CD8-positive, alpha-beta memory T cell (primary cell): ENCODE results near the gene IRF2. TPM values are rescaled to one million over a fixed set of nuclear protein-coding genes. Genes with fewer than 3 reads are reported as not detected.
A peak's percentile ranks its signal among the peaks of the same experiment; 100 is the strongest.

Experiments
- CTCF ChIA-PET: fragments of 350-600 bp; sonication (Branson Sonifier 250); formaldehyde crosslinking; loops from one replicate; lab custom pipeline; 2021; ENCODE audit warnings: antibody characterized with exemption; lab: Charles Lee
- POLR2A ChIA-PET: fragments of 350-600 bp; sonication (Branson Sonifier 250); formaldehyde crosslinking; loops from one replicate; lab custom pipeline; 2021; ENCODE audit warnings: antibody characterized with exemption; lab: Charles Lee
- DNase-seq, 5 donors: peaks; one replicate each; pipeline versions ENCODE4 v3.0.0 to v3.0.0-alpha.2; 2020 to 2022; ENCODE audit warnings: mixed read lengths in 1 of 5
- H3K27ac ChIP-seq: one replicate; pipeline ENCODE4 v1.7.0; 2013; ENCODE audit warnings: low read depth, mild to moderate bottlenecking, low read length, moderate library complexity
- H3K27me3 ChIP-seq: 2 replicates; pipeline ENCODE4 v1.7.0; 2013; ENCODE audit warnings: low read length, mild to moderate bottlenecking; ENCODE audit not compliant: insufficient read depth, poor library complexity, severe bottlenecking
- H3K36me3 ChIP-seq: 2 replicates; pipeline ENCODE4 v1.7.0; 2013; ENCODE audit warnings: mild to moderate bottlenecking, low read length, moderate library complexity; ENCODE audit not compliant: insufficient read depth
- H3K4me1 ChIP-seq: 2 replicates; pipeline ENCODE4 v1.7.0; 2013; ENCODE audit warnings: mild to moderate bottlenecking, low read length, moderate library complexity; ENCODE audit not compliant: insufficient read depth
- H3K4me3 ChIP-seq: 2 replicates; pipeline ENCODE4 v1.7.0; 2013; ENCODE audit warnings: mild to moderate bottlenecking, low read length
- H3K9me3 ChIP-seq: 2 replicates; pipeline ENCODE4 v1.7.0; 2013; ENCODE audit warnings: mild to moderate bottlenecking, low read length
- H3K27ac Mint-ChIP-seq, 8 donors: one replicate each; pipeline ENCODE4 v1.8.0; 2020 to 2021; ENCODE audit warnings: mixed read lengths in 8 of 8, mild to moderate bottlenecking in 6 of 8, inconsistent platforms in 3 of 8, moderate library complexity in 3 of 8
- H3K27me3 Mint-ChIP-seq, 2 donors: one replicate each; pipeline ENCODE4 v1.8.0; 2020 to 2021; ENCODE audit warnings: mixed read lengths in 2 of 2, mild to moderate bottlenecking in 1 of 2, moderate library complexity in 1 of 2
- H3K36me3 Mint-ChIP-seq, 3 donors: one replicate each; pipeline ENCODE4 v1.8.0; 2020 to 2021; ENCODE audit warnings: mixed read lengths in 3 of 3, inconsistent platforms in 1 of 3, mild to moderate bottlenecking in 1 of 3
- H3K4me1 Mint-ChIP-seq, 3 donors: one replicate each; pipeline ENCODE4 v1.8.0; 2020 to 2021; ENCODE audit warnings: mixed read lengths in 3 of 3, inconsistent platforms in 1 of 3, mild to moderate bottlenecking in 1 of 3
- H3K4me3 Mint-ChIP-seq, 7 donors: one replicate each; pipeline ENCODE4 v1.8.0; 2020 to 2021; ENCODE audit warnings: mixed read lengths in 7 of 7, mild to moderate bottlenecking in 6 of 7, moderate library complexity in 4 of 7, inconsistent platforms in 2 of 7
- H3K9me3 Mint-ChIP-seq, 5 donors: one replicate each; pipeline ENCODE4 v1.8.0; 2020 to 2022; ENCODE audit warnings: mixed read lengths in 5 of 5, mild to moderate bottlenecking in 3 of 5, moderate library complexity in 2 of 5, inconsistent platforms in 1 of 5
- polyA plus RNA-seq: library from polyadenylated mRNA; unstranded; fragments of 300-500 nt; fragmentation: Illumina TruSeq; gene quantifications from one replicate; pipeline ENCODE4 v1.2.3, GENCODE V29; 2021
- total RNA-seq, 2 experiments: library from RNA; stranded (reverse); gene quantifications; one replicate each; pipeline ENCODE4 v1.2.3, GENCODE V29; 2021

IRF2 gene
- total and polyA plus RNA-seq, 3 experiments from 2014 or later, result 44.1 to 79.3 (median 44.3) TPM

DNA sequence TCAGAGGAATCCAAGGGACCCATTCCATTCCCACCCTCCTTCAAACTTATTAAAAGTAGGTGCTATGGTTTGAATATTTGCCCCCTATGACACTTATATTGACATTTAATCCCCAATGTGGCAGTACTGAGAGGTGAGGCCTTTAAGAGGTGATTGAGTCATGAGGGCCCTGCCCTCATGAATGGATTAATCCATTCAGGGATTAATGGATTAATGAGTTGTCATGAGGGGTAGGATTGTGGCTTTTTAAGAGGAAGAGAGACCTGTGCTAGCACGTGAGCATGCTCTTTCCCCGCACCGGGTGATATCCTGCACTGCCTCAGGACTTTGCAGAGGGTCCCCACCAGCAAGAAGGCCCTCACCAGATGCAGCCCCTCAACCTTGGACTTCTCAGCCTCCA, 50.1 kb downstream of the IRF2 start:
- POLR2A ChIA-PET, result no interaction called here
- DNase-seq, result no peak
- H3K27ac Mint-ChIP-seq, result peak overlapping the region in 5 of 8 donors; percentile 29 to 95 (median 79)

DNA sequence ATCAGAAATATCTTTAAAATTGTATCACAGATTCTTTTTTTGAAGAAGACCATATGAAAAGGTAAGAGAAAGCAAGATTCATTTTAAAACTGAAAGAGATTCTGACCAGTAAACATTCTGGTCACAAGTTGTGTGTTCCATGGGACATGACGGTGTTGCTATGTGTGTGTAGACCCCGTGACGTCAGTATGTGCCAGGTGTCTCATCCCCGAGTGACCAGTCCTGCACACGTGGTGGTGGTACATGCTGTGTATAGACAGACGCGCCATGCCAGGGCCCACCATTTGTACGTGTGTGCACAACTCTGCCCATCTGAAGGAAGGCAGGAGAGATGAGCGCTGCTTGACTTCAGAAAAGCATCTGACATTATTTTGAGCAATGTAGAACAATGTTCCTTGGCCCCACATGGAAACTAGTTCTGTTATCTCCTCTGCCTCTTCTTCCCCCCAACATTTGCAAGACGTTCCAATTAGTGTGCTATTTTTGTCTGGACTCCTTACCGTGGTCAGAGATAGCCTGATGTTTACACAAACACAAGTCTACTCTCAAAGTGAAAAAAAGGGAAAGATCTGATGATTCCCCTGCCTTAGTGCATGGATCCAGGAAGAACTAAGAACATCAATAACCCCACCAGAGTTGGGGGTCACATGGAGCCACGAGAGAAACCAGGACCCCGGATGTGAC, 51.2 kb downstream of the IRF2 start:
- H3K4me3 Mint-ChIP-seq, result no peak overlapping the region
- Histone ChIP-seq H3K36me3 (peaks cover 28% of the 10 kb centered on the region), H3K4me3 (no peak overlapping the region), H3K27ac (no peak overlapping the region), H3K27me3 (no peaks in the 10 kb centered on the region), H3K4me1 (peaks cover 39% of the 10 kb centered on the region), H3K9me3 (no peaks in the 10 kb centered on the region)
- DNase-seq, result no peak
- H3K27ac Mint-ChIP-seq, result peak overlapping the region; percentile 5 to 95 (median 79)
- CTCF ChIA-PET, result no interaction called here
- POLR2A ChIA-PET, result no interaction called here
- peaks cover 69 to 97% (median 88%) of the 10 kb centered on the region in 3 donors for H3K4me1 Mint-ChIP-seq
- peaks cover 8 to 77% (median 25%) of the 10 kb centered on the region in 3 donors for H3K36me3 Mint-ChIP-seq
- peaks cover 0 to 6% (median 0%) of the 10 kb centered on the region in 5 donors for H3K9me3 Mint-ChIP-seq
- H3K27me3 Mint-ChIP-seq, result no peaks in the 10 kb centered on the region

More for the DNA sequence above, 50.1 kb downstream of the IRF2 start:
- no peak overlapping the region for H3K27ac ChIP-seq
- H3K27me3 ChIP-seq, result no peaks in the 10 kb centered on the region
- no peak overlapping the region for H3K4me3 Mint-ChIP-seq
- no peaks in the 10 kb centered on the region for H3K9me3 ChIP-seq
- H3K4me3 ChIP-seq, result no peak overlapping the region
- H3K4me1 ChIP-seq, result peaks cover 29% of the 10 kb centered on the region
- no peaks in the 10 kb centered on the region for H3K27me3 Mint-ChIP-seq
- peaks cover 8 to 74% (median 20%) of the 10 kb centered on the region in 3 donors for H3K36me3 Mint-ChIP-seq
- H3K4me1 Mint-ChIP-seq, result peaks cover 63 to 92% (median 81%) of the 10 kb centered on the region in 3 donors
- CTCF ChIA-PET, result no interaction called here
- H3K9me3 Mint-ChIP-seq, result peaks cover 0 to 6% (median 0%) of the 10 kb centered on the region in 5 donors
- H3K36me3 ChIP-seq, result peaks cover 22% of the 10 kb centered on the region

DNA sequence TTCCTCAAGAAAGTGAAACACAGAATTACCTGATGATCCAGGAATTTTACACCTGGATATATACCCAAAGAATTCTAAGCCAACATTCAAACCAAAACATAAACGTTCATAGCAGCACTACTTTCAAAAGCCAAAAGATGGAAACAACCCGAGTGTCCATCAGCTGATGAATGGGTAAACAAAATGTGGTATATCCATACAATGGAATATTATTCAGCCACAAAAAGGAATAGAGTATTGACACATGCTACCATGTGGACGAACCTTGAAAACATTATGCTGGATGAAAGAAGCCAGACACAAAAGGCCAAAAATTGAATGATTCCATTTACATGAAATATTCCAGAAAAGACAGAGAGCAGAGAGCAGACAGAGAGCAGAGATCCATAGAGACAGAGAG, 52.0 kb downstream of the IRF2 start:
- Histone ChIP-seq H3K4me3 (no peak overlapping the region), H3K9me3 (no peaks in the 10 kb centered on the region), H3K36me3 (peaks cover 30% of the 10 kb centered on the region), H3K4me1 (peaks cover 47% of the 10 kb centered on the region), H3K27ac (no peak overlapping the region), H3K27me3 (no peaks in the 10 kb centered on the region)
- H3K27me3 Mint-ChIP-seq, result no peaks in the 10 kb centered on the region
- peak overlapping the region; percentile 62 to 95 (median 90) for H3K27ac Mint-ChIP-seq
- ChIA-PET CTCF (no interaction called here), POLR2A (interaction anchor here (0.7 kb wide), 1 partner anchor 158 kb away, joined by 3 read pairs; no protein-coding TSS in a partner anchor)
- DNase-seq, result no peak
- peak overlapping the region in 4 of 7 donors; percentile 65 to 81 (median 78) for H3K4me3 Mint-ChIP-seq
- H3K4me1 Mint-ChIP-seq, result peaks cover 71 to 98% (median 88%) of the 10 kb centered on the region in 3 donors
- H3K9me3 Mint-ChIP-seq, result peaks cover 0 to 6% (median 0%) of the 10 kb centered on the region in 5 donors
- peaks cover 8 to 76% (median 25%) of the 10 kb centered on the region in 3 donors for H3K36me3 Mint-ChIP-seq

DNA sequence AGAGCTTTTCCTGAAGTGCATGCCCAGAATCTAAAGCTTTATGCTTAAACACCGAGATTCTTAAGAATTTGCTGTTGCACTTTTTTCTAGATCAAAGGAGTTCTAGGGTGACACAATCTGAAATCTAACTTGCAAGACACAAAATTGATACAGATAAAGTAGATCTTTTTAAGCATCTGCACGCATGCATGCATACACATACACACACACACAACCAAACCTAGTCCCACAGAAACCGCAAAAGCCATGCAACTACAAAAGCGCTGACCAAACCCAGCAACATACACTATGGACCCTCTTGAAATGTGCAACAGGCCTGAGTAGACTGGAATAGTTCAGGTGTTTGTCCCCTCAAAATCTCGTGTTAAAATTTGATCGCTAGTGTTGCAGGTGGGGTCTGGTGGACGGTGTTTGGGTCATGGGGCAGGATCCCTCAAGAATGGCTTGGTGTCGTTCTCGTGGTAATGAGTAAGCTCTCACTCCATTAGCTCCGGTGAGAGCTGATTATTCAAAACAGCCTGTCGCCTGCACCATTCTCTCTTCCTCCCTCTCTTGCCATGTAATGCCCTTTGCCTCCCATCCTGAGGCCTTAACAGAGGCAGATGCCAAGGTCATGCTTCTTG, 52.7 kb downstream of the IRF2 start:
- Mint-ChIP-seq H3K36me3 (peaks cover 8 to 71% (median 28%) of the 10 kb centered on the region in 3 donors), H3K4me3 (peak overlapping the region; percentile 57 to 81 (median 71)), H3K9me3 (peaks cover 0 to 6% (median 0%) of the 10 kb centered on the region in 5 donors), H3K27me3 (no peaks in the 10 kb centered on the region), H3K27ac (peak overlapping the region; percentile 87 to 97 (median 92)), H3K4me1 (peaks cover 69 to 97% (median 85%) of the 10 kb centered on the region in 3 donors)
- peak overlapping the region; percentile 26 for H3K4me3 ChIP-seq
- ChIA-PET POLR2A (interaction anchor here (0.7 to 2.4 kb wide), 2 partner anchors 53 to 157 kb away, joined by 3 to 8 read pairs; partner anchors contain the start of gene IRF2), CTCF (interaction anchor here (1.6 kb wide), 1 partner anchor 158 kb away, joined by 7 read pairs; no protein-coding TSS in a partner anchor)
- H3K27me3 ChIP-seq, result no peaks in the 10 kb centered on the region
- H3K4me1 ChIP-seq, result peaks cover 52% of the 10 kb centered on the region
- DNase-seq, result no peak
- peaks cover 23% of the 10 kb centered on the region for H3K36me3 ChIP-seq
- no peaks in the 10 kb centered on the region for H3K9me3 ChIP-seq
- no peak overlapping the region for H3K27ac ChIP-seq

DNA sequence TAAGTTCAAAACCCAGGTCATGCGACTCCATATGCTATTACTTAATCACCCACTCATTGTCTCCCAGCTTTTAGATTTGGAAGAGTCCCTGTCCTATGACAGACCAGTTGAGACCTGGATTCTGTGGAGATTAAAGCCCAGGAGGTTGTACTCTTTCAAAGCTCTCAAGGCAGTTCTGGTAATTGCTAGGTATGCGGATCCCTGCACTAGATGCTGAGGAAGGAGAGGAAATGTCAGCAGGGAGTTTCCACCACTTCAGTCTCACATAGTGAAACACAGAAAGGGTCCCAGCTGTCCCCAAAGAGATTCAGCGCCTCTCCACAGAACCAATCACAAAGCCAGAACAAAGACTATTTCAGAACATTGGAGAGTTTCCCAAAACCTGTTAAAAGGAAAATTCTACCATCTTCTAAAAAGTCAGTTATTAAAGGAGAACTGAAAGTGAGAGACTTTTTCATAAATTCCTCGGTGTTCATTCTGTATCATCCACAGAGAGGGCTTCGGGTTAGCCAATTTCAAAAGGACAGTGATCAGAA, 53.4 kb downstream of the IRF2 start:
- Mint-ChIP-seq H3K4me3 (peak overlapping the region; percentile 57 to 81 (median 71)), H3K36me3 (peaks cover 8 to 64% (median 25%) of the 10 kb centered on the region in 3 donors), H3K27me3 (no peaks in the 10 kb centered on the region), H3K27ac (peak overlapping the region; percentile 87 to 97 (median 92)), H3K9me3 (peaks cover 0 to 6% (median 0%) of the 10 kb centered on the region in 5 donors), H3K4me1 (peaks cover 68 to 94% (median 80%) of the 10 kb centered on the region in 3 donors)
- H3K4me3 ChIP-seq, result peak overlapping the region; percentile 26
- peaks cover 22% of the 10 kb centered on the region for H3K36me3 ChIP-seq
- ChIA-PET CTCF (interaction anchor here (1.4 to 1.6 kb wide), 2 partner anchors 15 to 157 kb away, joined by 3 to 7 read pairs; no protein-coding TSS in a partner anchor), POLR2A (interaction anchor here (0.6 to 2.4 kb wide), 2 partner anchors 45 to 54 kb away, joined by 3 to 8 read pairs; partner anchors contain the start of gene IRF2)
- no peaks in the 10 kb centered on the region for H3K9me3 ChIP-seq
- H3K27me3 ChIP-seq, result no peaks in the 10 kb centered on the region
- peak overlapping the region; percentile 20 for H3K27ac ChIP-seq
- DNase-seq, result no peak
- peaks cover 55% of the 10 kb centered on the region for H3K4me1 ChIP-seq

DNA sequence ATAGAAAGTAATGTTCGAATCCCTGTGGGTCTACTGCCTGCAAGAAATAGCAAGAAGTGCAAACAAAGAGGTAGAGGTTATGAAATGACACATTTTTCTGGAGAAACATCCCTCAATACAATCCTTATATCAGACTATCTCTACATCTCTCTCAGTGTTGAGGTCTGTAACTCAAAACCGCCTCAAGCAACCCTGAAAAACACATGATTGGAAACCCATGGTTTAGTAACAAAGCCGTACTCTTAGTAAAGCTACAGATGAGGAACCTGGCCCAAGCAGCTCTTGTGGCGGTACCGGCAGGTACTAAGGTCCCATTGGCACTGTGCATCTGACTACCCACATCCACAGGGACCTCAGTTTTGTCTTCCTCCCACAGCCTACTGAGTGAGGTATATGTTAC, 53.9 kb downstream of the IRF2 start:
- H3K4me1 ChIP-seq, result peaks cover 55% of the 10 kb centered on the region
- Mint-ChIP-seq H3K4me1 (peaks cover 68 to 93% (median 84%) of the 10 kb centered on the region in 3 donors), H3K27ac (peak overlapping the region; percentile 87 to 97 (median 92)), H3K9me3 (peaks cover 0 to 6% (median 0%) of the 10 kb centered on the region in 5 donors), H3K4me3 (peak overlapping the region; percentile 57 to 81 (median 71)), H3K36me3 (peaks cover 8 to 64% (median 27%) of the 10 kb centered on the region in 3 donors), H3K27me3 (no peaks in the 10 kb centered on the region)
- H3K27me3 ChIP-seq, result no peaks in the 10 kb centered on the region
- no peaks in the 10 kb centered on the region for H3K9me3 ChIP-seq
- ChIA-PET CTCF (interaction anchor here (1.4 to 1.6 kb wide), 2 partner anchors 15 to 157 kb away, joined by 3 to 7 read pairs; no protein-coding TSS in a partner anchor), POLR2A (interaction anchor here (0.6 to 2.4 kb wide), 2 partner anchors 45 to 54 kb away, joined by 3 to 8 read pairs; partner anchors contain the start of gene IRF2)
- H3K27ac ChIP-seq, result peak overlapping the region; percentile 20
- no peak for DNase-seq
- peaks cover 25% of the 10 kb centered on the region for H3K36me3 ChIP-seq
- H3K4me3 ChIP-seq, result no peak overlapping the region

DNA sequence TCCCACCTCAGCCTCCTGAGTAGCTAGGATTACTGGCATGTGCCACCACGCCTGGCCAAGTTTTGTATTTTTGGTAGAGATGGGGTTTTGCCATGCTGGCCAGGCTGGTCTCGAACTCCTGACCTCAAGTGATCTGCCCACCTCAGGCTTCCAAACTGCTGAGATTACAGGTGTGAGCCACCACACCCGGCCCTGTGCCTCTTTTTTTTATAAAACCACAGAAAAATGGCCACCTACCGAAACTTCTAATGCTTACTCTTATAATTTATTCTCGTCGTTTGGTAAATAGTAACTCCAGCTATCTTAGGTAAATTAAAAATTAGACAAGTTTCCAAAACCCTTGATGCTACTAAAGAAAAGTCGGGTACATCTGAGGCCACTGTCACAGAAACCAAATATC, 54.4 kb downstream of the IRF2 start:
- ChIA-PET POLR2A (interaction anchor here (0.6 to 2.4 kb wide), 2 partner anchors 46 to 55 kb away, joined by 3 to 8 read pairs; partner anchors contain the start of gene IRF2), CTCF (interaction anchor here (1.4 to 1.6 kb wide), 2 partner anchors 16 to 156 kb away, joined by 3 to 7 read pairs; no protein-coding TSS in a partner anchor)
- peaks cover 7 to 64% (median 29%) of the 10 kb centered on the region in 3 donors for H3K36me3 Mint-ChIP-seq
- Histone ChIP-seq H3K36me3 (peaks cover 29% of the 10 kb centered on the region), H3K4me3 (no peak overlapping the region), H3K4me1 (peaks cover 55% of the 10 kb centered on the region), H3K27me3 (no peaks in the 10 kb centered on the region), H3K9me3 (no peaks in the 10 kb centered on the region), H3K27ac (no peak overlapping the region)
- H3K4me3 Mint-ChIP-seq, result peak overlapping the region; percentile 57 to 81 (median 71)
- peak overlapping the region; percentile 87 to 97 (median 92) for H3K27ac Mint-ChIP-seq
- H3K27me3 Mint-ChIP-seq, result no peaks in the 10 kb centered on the region
- peaks cover 0 to 6% (median 0%) of the 10 kb centered on the region in 5 donors for H3K9me3 Mint-ChIP-seq
- DNase-seq, result no peak
- H3K4me1 Mint-ChIP-seq, result peaks cover 67 to 93% (median 86%) of the 10 kb centered on the region in 3 donors
